GM18517 (cell line): Measurements from ENCODE around the gene RPS25.
"Not testable (repeated sequence)": the region's sequence is repeated elsewhere in the genome, so short reads cannot be mapped to it uniquely, and the experiment has no call there.

Source experiments
- ATAC-seq: cut with Tn5 transposase; IDR thresholded peaks from one replicate; pipeline ENCODE4 v1.9.1; 2021; ENCODE audit warnings: mild to moderate bottlenecking, moderate library complexity; ENCODE audit not compliant: unreplicated experiment

The RPS25 gene

DNA sequence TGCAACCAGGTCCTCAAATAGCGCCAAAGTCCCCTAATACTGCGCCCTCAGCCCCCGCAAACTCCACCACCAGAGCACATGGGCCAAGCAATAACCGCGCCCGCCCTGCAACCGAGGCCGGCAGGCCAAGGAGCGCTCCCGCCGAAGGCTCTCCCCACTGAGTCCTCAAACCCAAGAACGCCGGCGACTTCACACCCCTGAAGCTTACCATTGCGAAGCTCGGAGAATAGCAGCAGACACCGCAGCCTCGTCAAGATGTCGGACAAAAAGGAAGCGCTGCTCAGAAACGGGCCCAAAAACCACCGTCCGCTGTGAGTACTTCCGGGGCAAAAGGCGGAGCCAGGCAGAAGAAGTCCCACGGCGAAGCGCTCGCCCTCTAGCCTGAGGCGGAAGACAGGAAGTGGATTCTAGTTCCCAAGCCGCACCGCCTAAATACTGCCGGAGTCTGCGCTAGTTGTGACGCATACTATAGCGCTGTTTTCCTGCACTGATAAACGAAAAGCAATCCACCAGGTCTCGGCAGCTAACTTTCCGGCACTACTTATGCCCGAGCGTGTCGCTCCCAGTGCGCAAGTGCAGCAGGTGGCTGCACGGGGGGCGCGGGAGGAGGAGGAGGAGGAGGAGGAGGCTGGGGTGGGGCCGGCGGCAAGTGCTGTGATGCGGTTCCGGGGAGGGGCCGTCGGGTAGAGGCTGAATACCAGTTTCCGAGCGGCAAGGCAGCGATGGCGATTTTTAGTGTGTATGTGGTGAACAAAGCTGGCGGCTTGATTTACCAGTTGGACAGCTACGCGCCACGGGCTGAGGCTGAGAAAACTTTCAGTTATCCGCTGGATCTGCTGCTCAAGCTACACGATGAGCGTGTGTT, at the start of gene RPS25, which contains the start of gene TRAPPC4:
RPS25 (minus strand) TSS at position 270 of the 865 bp plus-strand sequence; CDS start at position 211, 59 bp downstream.
TRAPPC4 (plus strand) TSS at position 693 of the 865 bp plus-strand sequence; CDS start at position 723, 30 bp downstream.
- peak; percentile 83 for ATAC-seq

DNA sequence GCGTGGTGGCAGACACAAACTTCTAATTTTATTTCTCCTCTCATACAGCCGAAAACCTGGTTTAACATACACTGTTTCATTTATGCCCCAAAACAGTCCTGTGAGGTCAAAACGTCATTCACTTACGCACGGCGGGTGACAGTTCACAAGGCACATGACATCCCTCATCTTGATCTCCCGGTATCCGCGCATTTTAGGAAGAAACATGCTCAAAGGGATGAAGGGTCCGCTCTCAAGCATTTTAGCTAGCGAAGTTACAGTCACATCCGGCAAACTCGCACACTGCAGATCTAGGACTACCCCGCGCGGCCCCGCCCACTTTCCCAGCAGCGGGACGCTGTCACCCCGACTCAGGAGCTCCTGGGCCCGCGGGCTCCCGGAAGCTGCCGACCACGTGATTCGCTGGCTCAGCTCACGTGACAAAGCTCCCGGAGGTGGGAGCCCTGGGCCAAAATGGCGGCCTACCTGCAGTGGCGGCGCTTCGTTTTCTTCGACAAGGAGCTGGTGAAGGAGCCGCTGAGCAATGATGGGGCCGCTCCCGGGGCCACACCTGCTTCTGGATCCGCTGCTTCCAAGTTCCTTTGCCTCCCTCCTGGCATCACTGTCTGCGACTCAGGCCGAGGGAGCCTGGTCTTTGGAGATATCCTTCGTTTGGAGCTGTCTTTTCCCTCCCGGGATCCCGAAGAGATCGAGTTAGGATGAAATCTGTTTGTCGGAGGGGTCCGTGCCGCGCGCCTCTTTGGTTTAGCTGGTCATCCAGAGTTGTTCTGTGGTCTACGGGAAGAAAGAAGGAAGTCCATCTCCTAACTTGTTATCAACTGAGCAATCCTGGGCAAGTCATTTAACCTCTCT, 49.5 kb upstream of the RPS25 start, which contains the start of gene VPS11:
VPS11 (plus strand) TSS at position 448 of the 852 bp plus-strand sequence; CDS start at position 454, 6 bp downstream.
- ATAC-seq: peak; percentile 75

DNA sequence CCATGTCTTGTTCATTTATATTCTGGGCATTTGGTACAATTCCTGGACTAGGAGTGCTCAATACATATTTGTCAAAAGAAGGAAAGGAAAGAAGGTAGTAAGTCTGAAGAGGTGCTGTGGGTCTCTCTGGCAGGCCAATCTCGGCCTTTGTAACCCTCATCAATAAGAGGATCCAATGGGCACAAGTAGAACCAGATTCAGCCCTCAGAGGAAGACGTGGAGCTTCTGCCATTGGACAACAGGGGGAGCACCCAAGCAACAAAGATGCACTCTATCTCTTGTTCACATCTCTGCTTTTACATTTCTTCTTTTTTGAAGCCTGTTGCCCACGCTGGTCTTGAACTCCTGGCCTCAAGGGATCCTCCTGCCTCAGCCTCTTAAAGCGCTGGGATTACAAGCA, 47.2 kb upstream of the RPS25 start:
- ATAC-seq: no peak

DNA sequence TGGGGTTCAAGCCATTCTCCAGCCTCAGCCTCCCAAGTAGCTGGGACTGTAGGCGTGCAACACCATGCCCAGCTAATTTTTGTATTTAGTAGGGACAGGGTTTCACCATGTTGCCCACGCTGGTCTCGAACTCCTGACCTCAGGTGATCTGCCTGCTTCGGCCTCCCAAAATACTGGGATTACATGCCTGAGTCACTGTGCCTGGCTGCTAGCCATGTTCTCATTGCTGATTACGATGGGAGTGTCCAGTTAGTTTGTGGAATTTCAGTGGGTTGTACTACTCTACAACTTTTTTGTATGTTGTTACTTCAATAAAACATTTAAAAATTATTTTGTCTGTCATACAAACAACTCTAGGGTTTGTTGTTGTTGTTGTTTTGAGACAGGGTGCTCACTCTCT, 44.6 kb upstream of the RPS25 start:
- ATAC-seq: no peak

DNA sequence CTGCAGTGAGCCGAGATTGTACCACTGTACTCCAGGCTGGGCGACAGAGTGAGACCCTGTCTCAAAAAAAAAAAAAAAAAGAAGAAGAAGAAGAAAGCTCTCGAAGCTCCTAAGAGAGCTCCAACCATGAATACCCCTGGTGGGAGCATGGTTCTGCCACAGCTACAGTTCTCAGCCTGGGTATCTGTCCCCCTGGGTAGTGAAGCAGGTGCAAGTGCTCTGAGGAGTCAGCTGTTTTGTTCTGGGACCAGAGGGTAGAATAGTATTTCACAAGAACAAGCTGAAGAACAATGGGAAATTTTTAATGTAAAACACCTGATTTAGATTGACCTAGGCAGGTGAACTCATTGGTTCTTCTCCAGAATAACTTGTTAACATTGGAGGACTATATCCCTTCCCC, 43.1 kb upstream of the RPS25 start:
- no peak for ATAC-seq

DNA sequence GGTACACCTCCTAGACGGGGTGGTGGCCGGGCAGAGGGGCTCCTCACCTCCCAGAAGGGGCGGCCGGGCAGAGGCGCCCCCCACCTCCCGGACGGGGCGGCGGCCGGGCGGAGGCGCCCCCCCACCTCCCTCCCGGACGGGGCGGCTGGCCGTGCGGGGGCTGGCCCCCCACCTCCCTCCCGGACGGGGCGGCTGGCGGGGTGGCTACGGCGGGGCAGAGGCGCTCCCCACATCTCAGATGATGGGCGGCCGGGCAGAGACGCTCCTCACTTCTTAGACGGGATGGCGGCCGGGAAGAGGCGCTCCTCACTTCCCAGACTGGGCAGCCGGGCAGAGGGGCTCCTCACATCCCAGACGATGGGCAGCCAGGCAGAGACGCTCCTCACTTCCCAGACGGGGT, 41.0 kb upstream of the RPS25 start:
- not testable (repeated sequence) for ATAC-seq

DNA sequence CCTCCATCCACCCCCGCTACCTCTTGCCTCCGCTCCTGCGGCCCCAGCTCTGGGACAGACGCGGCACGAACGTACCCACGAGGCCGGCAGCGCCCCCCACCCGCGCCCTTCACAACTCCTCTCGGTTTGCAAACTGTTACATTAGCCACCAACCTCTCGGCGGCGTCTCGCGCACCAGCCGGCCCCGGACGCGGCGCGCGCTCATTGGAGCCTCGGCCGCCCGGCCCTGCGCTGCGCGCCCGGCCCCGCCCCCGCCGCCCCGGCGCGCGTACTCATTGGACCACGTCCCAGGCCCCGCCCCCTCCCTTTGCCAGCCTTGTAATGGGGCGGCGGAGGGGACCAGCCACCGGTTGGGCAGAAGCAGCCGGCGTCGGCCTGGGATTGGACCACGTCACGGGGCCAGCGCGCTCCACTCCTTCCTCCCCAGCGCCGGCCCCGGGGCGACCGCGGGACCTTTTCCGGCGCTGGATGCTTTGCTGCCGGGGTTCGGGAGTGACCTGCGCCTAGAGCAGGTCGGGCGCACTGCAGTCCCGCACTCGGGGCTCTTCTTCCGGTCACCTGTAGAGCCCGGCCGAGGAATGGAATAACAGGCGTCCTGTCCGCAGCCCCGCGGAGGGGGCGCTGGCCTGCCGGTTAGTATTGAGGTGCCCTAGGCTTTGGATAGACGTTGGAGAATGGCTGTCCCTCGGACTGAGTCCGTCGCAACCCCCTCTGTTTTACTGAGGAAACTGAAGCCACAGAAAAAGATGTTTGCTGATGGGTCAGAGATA, 39.0 kb upstream of the RPS25 start, which contains the start of gene HYOU1:
HYOU1 (minus strand) TSS at position 206 of the 770 bp plus-strand sequence. CDS start 1,045 bp downstream, outside the sequence.
- ATAC-seq: peak; percentile 84

DNA sequence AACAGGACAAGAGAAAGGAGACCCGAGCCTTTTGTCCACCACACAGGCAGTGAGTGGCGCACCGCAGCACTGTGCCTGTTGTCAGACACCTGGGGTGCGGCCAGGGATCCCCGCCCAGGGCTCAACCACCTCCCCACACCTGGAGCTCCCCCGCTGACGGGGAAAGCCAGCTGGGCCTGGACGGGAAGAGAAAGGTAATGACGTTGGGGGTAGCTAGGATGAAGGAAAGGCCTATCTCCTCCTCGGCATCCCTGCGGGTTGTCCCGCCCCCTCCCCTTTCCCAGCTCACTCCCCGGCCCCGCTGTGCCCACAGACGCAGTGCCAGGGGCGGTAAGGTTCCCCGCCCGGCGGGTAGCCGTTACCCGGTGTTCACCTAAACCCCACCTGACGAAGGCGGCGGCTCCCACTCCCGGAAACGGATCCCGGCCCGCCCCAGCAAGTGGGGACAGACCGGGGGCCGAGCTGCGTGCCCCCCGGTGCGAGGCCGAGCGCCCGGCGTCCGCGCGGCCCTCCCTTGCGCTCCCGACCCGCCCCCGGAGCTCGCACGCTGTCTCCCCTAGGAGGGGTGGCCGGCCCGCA, 38.4 kb upstream of the RPS25 start:
- no peak for ATAC-seq

DNA sequence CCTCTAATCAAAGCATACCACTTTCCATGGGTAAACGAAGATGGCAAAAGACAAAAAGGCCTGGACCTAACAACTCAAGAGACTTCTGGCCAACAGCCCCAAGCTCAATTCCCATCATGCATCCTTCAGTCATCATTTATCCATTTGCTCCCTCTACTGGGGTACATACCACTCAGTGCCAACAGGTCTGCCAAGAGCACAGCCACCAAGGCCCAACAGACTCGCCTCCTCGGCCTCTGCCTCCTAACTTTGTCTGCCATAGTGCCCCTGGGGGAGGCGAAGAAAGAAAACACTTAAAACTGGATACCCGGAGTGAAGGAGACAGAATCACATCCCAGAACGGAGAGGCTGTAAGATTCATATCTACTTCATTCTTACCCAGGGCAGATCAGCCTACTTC, 37.8 kb upstream of the RPS25 start:
- ATAC-seq: no peak

DNA sequence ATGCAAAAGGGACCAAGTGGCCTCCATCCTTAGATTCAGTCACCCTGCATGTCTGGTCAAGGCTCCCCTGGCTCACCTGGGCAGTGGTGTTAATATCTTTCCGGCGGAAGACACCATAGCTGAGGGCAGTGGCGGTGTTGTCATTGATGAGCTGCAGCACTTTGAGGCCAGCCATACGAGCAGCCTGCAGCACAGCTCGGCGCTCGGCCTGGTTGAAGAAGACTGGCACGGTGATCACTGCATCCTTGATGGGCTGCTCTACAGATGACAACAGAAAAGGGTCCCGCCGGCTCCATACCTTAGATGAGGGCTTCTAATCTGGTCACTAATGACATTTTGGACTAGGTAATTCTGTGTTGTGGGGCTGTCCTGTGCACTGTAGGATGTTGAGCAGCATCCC, 36.3 kb upstream of the RPS25 start:
- no peak for ATAC-seq

DNA sequence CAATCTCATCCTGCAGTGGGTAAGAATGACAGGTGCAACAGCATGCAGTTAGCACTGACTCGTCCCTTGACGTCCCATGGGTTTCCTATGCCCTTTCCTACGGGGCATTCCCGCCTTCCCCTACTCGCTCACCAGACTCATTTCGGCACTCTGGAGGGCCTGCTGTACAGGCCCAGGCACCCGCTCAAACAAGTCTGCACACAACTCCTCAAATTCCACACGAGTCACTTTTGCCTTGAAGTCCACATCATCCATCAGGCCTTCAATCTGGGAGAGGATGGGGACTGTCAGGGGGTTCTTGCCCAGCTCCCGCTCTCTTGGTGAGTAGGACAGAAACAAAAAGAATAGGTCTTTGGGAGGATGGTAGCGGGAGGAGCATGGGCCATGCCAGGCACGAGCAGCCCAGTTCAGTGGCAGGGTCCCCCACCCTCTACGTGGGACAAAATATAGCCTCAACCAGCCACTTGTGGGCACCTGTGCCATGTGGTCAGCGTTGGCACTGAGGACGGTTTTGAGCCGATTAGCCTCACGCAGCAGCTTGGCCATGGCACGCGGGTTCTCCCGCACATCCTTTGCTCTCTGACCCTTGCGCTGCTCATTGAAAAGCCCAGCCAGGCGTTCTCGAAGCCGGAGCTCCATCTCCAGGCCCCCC, 34.1 kb upstream of the RPS25 start:
- no peak for ATAC-seq

DNA sequence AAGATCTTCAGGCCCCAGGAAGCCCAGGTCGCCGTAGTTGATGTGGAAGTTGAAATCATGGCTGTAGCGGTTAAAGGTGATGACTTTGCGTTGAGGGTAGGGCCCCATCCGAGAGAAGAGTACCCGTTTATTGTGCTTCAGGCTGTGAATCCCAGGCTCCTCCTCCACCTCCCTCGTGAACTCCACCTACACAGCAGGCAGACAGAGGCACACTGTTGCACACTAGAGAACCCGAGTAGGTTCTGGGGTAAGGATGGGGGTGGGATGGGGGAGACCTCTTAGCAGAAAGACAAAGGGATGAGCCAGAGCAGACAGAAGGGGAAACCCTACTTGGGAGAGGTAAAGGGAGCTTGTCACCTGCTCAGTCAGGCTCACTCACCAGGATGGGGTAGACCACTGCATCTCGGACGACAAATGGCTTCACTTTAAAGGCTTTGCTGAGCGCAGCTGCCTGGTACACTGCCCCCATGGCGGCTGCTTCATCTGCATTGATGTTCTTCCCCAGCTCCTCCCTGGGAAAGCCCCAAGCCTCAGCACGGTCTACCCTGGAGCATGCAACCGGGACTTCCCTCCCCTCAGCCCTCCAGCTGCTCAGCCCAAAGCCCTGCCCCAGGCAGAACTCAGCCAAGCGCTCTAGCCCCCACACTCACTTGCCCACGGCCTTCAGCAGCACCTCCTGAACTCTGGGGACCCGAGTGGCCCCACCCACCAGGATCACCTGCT, 33.5 kb upstream of the RPS25 start:
- no peak for ATAC-seq

DNA sequence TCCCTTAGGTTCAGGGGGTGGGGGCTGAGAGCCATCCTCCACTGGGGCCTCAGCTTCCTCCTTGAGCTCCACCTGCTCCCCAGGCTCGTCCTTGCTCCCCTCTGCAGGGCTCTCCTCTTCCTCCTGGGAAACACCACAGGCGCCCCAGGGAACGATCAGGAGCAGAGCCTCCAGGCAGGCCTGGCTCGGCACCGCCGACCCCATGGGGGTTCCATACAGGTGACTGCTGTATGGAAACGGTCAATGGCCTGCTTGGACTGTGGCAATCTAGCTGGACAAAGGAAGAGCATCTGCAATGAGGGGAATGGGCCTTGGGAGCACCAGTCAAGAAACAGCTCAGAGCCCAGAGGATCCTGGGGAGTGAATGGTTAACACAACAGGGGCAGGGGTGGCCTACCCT, 30.9 kb upstream of the RPS25 start:
- no peak for ATAC-seq

DNA sequence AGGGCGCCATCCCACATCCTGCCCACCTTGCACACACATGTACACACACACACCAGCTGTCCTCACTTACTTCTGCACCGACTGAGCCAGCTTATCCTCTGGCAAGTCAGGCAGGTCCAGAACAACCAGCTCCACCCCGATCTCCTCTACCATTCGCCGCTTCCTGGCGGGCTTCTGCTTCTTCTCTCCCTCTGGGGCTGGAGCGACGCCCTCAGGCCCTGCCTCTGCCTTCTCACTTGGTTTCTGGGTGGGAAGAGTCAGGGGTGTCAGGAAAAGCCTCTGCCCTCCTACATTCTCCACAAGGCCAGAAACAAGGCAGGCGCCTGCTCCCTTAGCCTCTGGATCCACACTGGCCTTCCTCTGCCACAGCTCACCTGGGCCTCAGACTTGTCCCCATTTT, 30.5 kb upstream of the RPS25 start:
- no peak for ATAC-seq

DNA sequence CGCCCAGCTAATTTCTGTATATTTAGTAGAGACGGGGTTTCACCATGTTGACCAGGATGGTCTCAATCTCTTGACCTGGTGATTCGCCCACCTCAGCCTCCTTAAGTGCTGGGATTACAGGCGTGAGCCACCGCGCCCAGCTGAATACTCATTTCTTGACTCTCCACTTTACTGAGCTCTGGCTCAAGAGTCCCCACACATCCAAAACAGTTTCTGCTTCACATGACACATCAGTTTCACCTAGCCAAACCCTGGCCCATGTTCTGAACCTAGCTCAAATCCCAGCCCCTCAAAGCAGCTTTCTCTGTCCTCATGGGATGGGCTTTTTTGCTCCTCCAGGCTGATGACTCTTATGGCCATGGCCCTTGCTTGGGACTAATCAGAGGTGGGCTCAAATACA, 29.1 kb upstream of the RPS25 start:
- no peak for ATAC-seq

DNA sequence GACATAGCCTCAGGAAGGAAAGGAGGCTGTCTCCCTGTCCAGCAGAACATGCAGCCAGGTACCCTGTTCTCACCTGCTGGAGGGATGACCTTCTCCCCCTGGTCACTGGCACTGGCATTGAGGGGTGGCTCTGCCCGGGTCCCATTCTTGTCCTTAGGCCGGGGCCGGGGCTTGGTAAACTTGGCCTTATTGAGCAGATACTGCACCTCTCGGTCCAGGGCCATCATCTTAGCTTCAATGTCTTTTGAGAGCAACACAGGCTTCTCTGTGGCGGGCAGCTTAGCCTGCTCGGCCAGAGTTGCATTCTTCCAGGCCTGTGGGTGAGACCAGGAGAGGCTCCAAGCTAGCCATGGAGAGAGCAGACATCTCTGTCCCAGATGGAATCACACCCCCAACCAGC, 28.3 kb upstream of the RPS25 start:
- ATAC-seq: no peak

DNA sequence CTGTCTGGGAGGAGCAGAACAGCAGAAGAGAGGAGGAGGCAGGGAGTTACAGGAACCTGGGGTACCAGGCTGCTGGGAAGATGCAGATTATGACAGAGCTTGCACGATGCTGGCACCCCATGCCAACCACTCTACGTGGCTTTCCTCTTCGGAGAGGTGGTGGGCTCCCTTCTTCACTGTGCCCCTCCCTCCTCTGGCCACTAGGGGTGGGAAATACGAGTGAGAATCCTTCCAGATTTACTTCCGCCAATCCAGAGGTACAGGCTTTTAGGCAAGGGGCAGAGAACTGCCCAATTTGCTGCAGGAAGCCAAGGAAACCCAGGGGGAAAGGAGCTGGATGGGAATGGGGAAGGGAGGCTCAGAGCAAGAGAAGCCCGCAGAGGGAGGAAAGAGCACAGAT, 26.6 kb upstream of the RPS25 start:
- ATAC-seq: no peak

DNA sequence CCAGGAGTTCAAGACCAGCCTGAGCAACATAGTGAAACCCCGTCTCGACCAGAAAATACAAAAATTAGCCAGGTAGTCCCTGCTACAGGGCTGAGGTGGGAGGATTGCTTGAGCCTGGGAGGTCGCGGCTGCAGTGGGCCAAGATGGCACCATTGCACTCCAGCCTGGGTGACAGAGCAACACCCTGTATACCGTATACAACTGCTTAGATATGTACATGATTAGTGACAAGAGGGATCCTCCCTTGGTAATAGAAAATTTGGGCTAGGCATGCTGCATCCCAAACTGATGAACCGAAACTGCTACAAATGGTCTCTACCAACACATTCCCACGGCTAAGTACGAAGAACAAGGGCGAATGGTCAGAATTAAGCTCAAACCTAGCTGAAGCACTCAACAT, 24.8 kb upstream of the RPS25 start:
- no peak for ATAC-seq

DNA sequence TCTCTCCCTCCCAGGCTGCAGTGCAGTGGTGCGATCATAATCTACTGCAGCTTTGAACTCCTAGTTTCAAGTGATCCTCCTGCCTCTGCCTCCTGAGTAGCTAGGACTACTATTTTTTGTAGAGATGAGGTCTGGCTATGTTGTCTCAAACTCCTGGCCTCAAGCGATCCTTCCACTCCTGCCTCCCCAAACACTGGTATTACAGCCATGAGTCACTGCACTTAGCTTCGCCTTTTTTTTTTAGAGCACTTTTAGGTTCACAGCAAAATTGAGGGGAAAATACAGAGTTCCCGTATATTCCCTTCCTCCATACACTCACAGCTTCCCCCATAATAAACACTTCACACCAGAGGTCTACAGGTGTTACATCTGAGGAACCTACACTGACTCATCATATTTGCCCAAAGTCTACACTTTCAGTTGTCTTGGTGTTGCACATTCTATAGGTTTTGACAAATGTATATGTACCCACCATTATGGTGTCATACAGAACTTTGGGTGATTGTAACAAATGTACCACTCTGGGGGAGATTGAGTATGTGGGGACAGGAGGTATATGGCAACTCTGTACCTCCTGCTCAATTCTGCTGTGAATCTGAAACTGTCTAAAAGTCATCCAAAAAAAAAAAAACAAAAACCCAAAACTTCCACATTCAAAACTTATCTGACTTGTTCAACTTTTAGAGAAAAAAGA, 23.8 kb upstream of the RPS25 start:
- ATAC-seq: no peak
